ENCODE data around the gene SPATA6L. TPM values are rescaled to one million over a fixed set of nuclear protein-coding genes. Genes with fewer than 3 reads are reported as not detected.

Gene SPATA6L
- total and polyA plus RNA-seq, 9 donors = 0.17 to 0.87 (median 0.49) TPM

- H3K4me3 ChIP-seq (ENCODE audit: low read length) = no peak overlapping the region
- no peaks in the 10 kb centered on the region for H3K27me3 ChIP-seq (ENCODE audit: control insufficient read depth, insufficient read depth, low read length)
- H3K36me3 ChIP-seq (ENCODE audit: control insufficient read depth, insufficient read depth, low read length) = no peaks in the 10 kb centered on the region
- H3K4me1 ChIP-seq (ENCODE audit: control insufficient read depth, insufficient read depth, low read length) = no peaks in the 10 kb centered on the region
- WGBS (ENCODE audit: insufficient coverage) = 80% methylated on average over 10 of the region's 10 CpGs
- H3K9me3 ChIP-seq (replicated peaks; ENCODE audit: control insufficient read depth, low read depth, low read length) = no peaks in the 10 kb centered on the region
- H3K27ac ChIP-seq (ENCODE audit: low read length) = no peak overlapping the region
- DNase-seq = no peak
Observed at GRCh38 chr9:4654538-4654937, 11.7 kb downstream of the SPATA6L start.

GRCh38 chr9:4654084-4654483, 12.2 kb downstream of the SPATA6L start:
- no peaks in the 10 kb centered on the region for H3K36me3 ChIP-seq (ENCODE audit: control insufficient read depth, insufficient read depth, low read length)
- H3K4me3 ChIP-seq (ENCODE audit: low read length) = no peak overlapping the region
- no peak for DNase-seq
- no peaks in the 10 kb centered on the region for H3K27me3 ChIP-seq (ENCODE audit: control insufficient read depth, insufficient read depth, low read length)
- H3K9me3 ChIP-seq (replicated peaks; ENCODE audit: control insufficient read depth, low read depth, low read length) = no peaks in the 10 kb centered on the region
- 74% methylated on average over 6 of the region's 9 CpGs for WGBS (ENCODE audit: insufficient coverage)
- no peak overlapping the region for H3K27ac ChIP-seq (ENCODE audit: low read length)
- no peaks in the 10 kb centered on the region for H3K4me1 ChIP-seq (ENCODE audit: control insufficient read depth, insufficient read depth, low read length)

- WGBS (ENCODE audit: insufficient coverage) = 78% methylated on average over 1 of the region's 2 CpGs
Observed at GRCh38 chr9:4642351-4642750, 23.9 kb downstream of the SPATA6L start.

GRCh38 chr9:4640027-4640426, 26.3 kb downstream of the SPATA6L start:
- Histone ChIP-seq H3K9me3 (replicated peaks; ENCODE audit: control insufficient read depth, low read depth, low read length) (no peaks in the 10 kb centered on the region), H3K4me1 (ENCODE audit: control insufficient read depth, insufficient read depth, low read length) (no peaks in the 10 kb centered on the region), H3K27ac (ENCODE audit: low read length) (no peak overlapping the region), H3K36me3 (ENCODE audit: control insufficient read depth, insufficient read depth, low read length) (no peaks in the 10 kb centered on the region), H3K27me3 (ENCODE audit: control insufficient read depth, insufficient read depth, low read length) (no peaks in the 10 kb centered on the region), H3K4me3 (ENCODE audit: low read length) (no peak overlapping the region)
- peak; percentile 14 for DNase-seq
- no CpG with 5 or more reads among the region's 2 CpGs for WGBS (ENCODE audit: insufficient coverage)

More at GRCh38 chr9:4642351-4642750, 23.9 kb downstream of the SPATA6L start:
- H3K9me3 ChIP-seq (replicated peaks; ENCODE audit: control insufficient read depth, low read depth, low read length) = no peaks in the 10 kb centered on the region
- H3K27me3 ChIP-seq (ENCODE audit: control insufficient read depth, insufficient read depth, low read length) = no peaks in the 10 kb centered on the region
- no peaks in the 10 kb centered on the region for H3K36me3 ChIP-seq (ENCODE audit: control insufficient read depth, insufficient read depth, low read length)
- DNase-seq = no peak
- H3K4me1 ChIP-seq (ENCODE audit: control insufficient read depth, insufficient read depth, low read length) = no peaks in the 10 kb centered on the region
- H3K27ac ChIP-seq (ENCODE audit: low read length) = no peak overlapping the region
- H3K4me3 ChIP-seq (ENCODE audit: low read length) = no peak overlapping the region

- WGBS (ENCODE audit: insufficient coverage) = no CpG with 5 or more reads among the region's 2 CpGs
Observed at GRCh38 chr9:4639420-4639819, 26.9 kb downstream of the SPATA6L start.

GRCh38 chr9:4638968-4639367, 27.3 kb downstream of the SPATA6L start:
- DNase-seq = no peak
- 67% methylated on average over 3 of the region's 3 CpGs for WGBS (ENCODE audit: insufficient coverage)
- Histone ChIP-seq H3K27me3 (ENCODE audit: control insufficient read depth, insufficient read depth, low read length) (no peaks in the 10 kb centered on the region), H3K36me3 (ENCODE audit: control insufficient read depth, insufficient read depth, low read length) (no peaks in the 10 kb centered on the region), H3K4me1 (ENCODE audit: control insufficient read depth, insufficient read depth, low read length) (no peaks in the 10 kb centered on the region), H3K4me3 (ENCODE audit: low read length) (no peak overlapping the region), H3K27ac (ENCODE audit: low read length) (no peak overlapping the region), H3K9me3 (replicated peaks; ENCODE audit: control insufficient read depth, low read depth, low read length) (no peaks in the 10 kb centered on the region)

More at GRCh38 chr9:4639420-4639819, 26.9 kb downstream of the SPATA6L start:
- no peak overlapping the region for H3K27ac ChIP-seq (ENCODE audit: low read length)
- DNase-seq = no peak
- no peaks in the 10 kb centered on the region for H3K9me3 ChIP-seq (replicated peaks; ENCODE audit: control insufficient read depth, low read depth, low read length)
- H3K36me3 ChIP-seq (ENCODE audit: control insufficient read depth, insufficient read depth, low read length) = no peaks in the 10 kb centered on the region
- no peaks in the 10 kb centered on the region for H3K4me1 ChIP-seq (ENCODE audit: control insufficient read depth, insufficient read depth, low read length)
- no peaks in the 10 kb centered on the region for H3K27me3 ChIP-seq (ENCODE audit: control insufficient read depth, insufficient read depth, low read length)
- H3K4me3 ChIP-seq (ENCODE audit: low read length) = no peak overlapping the region

- H3K9me3 ChIP-seq (replicated peaks; ENCODE audit: control insufficient read depth, low read depth, low read length) = no peaks in the 10 kb centered on the region
- H3K4me3 ChIP-seq (ENCODE audit: low read length) = no peak overlapping the region
- H3K27me3 ChIP-seq (ENCODE audit: control insufficient read depth, insufficient read depth, low read length) = no peaks in the 10 kb centered on the region
- H3K36me3 ChIP-seq (ENCODE audit: control insufficient read depth, insufficient read depth, low read length) = no peaks in the 10 kb centered on the region
- no CpG with 5 or more reads among the region's 2 CpGs for WGBS (ENCODE audit: insufficient coverage)
- H3K27ac ChIP-seq (ENCODE audit: low read length) = no peak overlapping the region
- DNase-seq = no peak
- no peaks in the 10 kb centered on the region for H3K4me1 ChIP-seq (ENCODE audit: control insufficient read depth, insufficient read depth, low read length)
Observed at GRCh38 chr9:4630836-4631235, 35.4 kb downstream of the SPATA6L start.

- 62% methylated on average over 6 of the region's 10 CpGs for WGBS (ENCODE audit: insufficient coverage)
Observed at GRCh38 chr9:4622016-4622415, 44.3 kb downstream of the SPATA6L start.

GRCh38 chr9:4620881-4621555, 45.3 kb downstream of the SPATA6L start:
- 79% methylated on average over 2 of the region's 2 CpGs for WGBS (ENCODE audit: insufficient coverage)
- no peak for DNase-seq
- no peaks in the 10 kb centered on the region for H3K36me3 ChIP-seq (ENCODE audit: control insufficient read depth, insufficient read depth, low read length)
- H3K27ac ChIP-seq (ENCODE audit: low read length) = no peak overlapping the region
- no peaks in the 10 kb centered on the region for H3K4me1 ChIP-seq (ENCODE audit: control insufficient read depth, insufficient read depth, low read length)
- H3K4me3 ChIP-seq (ENCODE audit: low read length) = no peak overlapping the region
- H3K27me3 ChIP-seq (ENCODE audit: control insufficient read depth, insufficient read depth, low read length) = no peaks in the 10 kb centered on the region
- H3K9me3 ChIP-seq (replicated peaks; ENCODE audit: control insufficient read depth, low read depth, low read length) = no peaks in the 10 kb centered on the region

More at GRCh38 chr9:4622016-4622415, 44.3 kb downstream of the SPATA6L start:
- no peaks in the 10 kb centered on the region for H3K9me3 ChIP-seq (replicated peaks; ENCODE audit: control insufficient read depth, low read depth, low read length)
- H3K27me3 ChIP-seq (ENCODE audit: control insufficient read depth, insufficient read depth, low read length) = no peaks in the 10 kb centered on the region
- H3K4me3 ChIP-seq (ENCODE audit: low read length) = no peak overlapping the region
- no peaks in the 10 kb centered on the region for H3K36me3 ChIP-seq (ENCODE audit: control insufficient read depth, insufficient read depth, low read length)
- H3K4me1 ChIP-seq (ENCODE audit: control insufficient read depth, insufficient read depth, low read length) = no peaks in the 10 kb centered on the region
- H3K27ac ChIP-seq (ENCODE audit: low read length) = no peak overlapping the region
- no peak for DNase-seq

- Histone ChIP-seq H3K4me1 (ENCODE audit: control insufficient read depth, insufficient read depth, low read length) (no peaks in the 10 kb centered on the region), H3K27ac (ENCODE audit: low read length) (no peak overlapping the region), H3K27me3 (ENCODE audit: control insufficient read depth, insufficient read depth, low read length) (no peaks in the 10 kb centered on the region), H3K36me3 (ENCODE audit: control insufficient read depth, insufficient read depth, low read length) (no peaks in the 10 kb centered on the region), H3K4me3 (ENCODE audit: low read length) (no peak overlapping the region), H3K9me3 (replicated peaks; ENCODE audit: control insufficient read depth, low read depth, low read length) (no peaks in the 10 kb centered on the region)
- 79% methylated on average over 2 of the region's 3 CpGs for WGBS (ENCODE audit: insufficient coverage)
- DNase-seq = no peak
Observed at GRCh38 chr9:4620057-4620765, 46.1 kb downstream of the SPATA6L start.

Measured in muscle of leg (tissue), 11 donors.